Activated T-helper 17 cell treated with anti-CD3 and anti-CD28 coated beads, Interleukin-2, amount 50 U/mL, for 72 hours (primary cell): ENCODE measurements around the gene TMEM150A. TPM values are rescaled to one million over a fixed set of nuclear protein-coding genes. Genes with fewer than 3 reads are reported as not detected.
A peak's percentile ranks its signal among the peaks of the same experiment; 100 is the strongest.

Experiments
- ATAC-seq: fragments of 150-1000 bp; cut with Tn5 transposase; replicated peaks from 2 replicates; pipeline ENCODE4 v1.10.0; 2021; ENCODE audit warnings: mild to moderate bottlenecking, moderate library complexity
- H3K27ac Mint-ChIP-seq: one replicate; pipeline ENCODE4 v1.8.0; 2022; ENCODE audit warnings: mixed read lengths
- H3K27me3 Mint-ChIP-seq: one replicate; pipeline ENCODE4 v1.8.0; 2022; ENCODE audit warnings: mixed read lengths
- H3K36me3 Mint-ChIP-seq: one replicate; pipeline ENCODE4 v1.8.0; 2022; ENCODE audit warnings: low read depth, mild to moderate bottlenecking, mixed read lengths
- H3K4me1 Mint-ChIP-seq: one replicate; pipeline ENCODE4 v1.8.0; 2022; ENCODE audit warnings: mixed read lengths
- H3K4me3 Mint-ChIP-seq: one replicate; pipeline ENCODE4 v1.8.0; 2022; ENCODE audit warnings: mild to moderate bottlenecking, mixed read lengths
- H3K9me3 Mint-ChIP-seq: one replicate; pipeline ENCODE4 v1.8.0; 2022; ENCODE audit warnings: mixed read lengths
- total RNA-seq, 2 donors: library from RNA; stranded (reverse); gene quantifications; one replicate each; pipeline ENCODE4 v1.2.3, GENCODE V29; 2022

Gene TMEM150A
- total RNA-seq, 2 donors from 2014 or later, result 3.3 to 3.7 TPM

GRCh38 chr2:85551698-85552678, 50.5 kb downstream of the TMEM150A start:
- peak; percentile 86 for ATAC-seq
- peaks cover 89% of the 10 kb centered on the region for H3K36me3 Mint-ChIP-seq
- H3K27ac Mint-ChIP-seq, result no peak overlapping the region
- H3K27me3 Mint-ChIP-seq, result no peaks in the 10 kb centered on the region
- H3K4me3 Mint-ChIP-seq, result no peak overlapping the region
- no peaks in the 10 kb centered on the region for H3K9me3 Mint-ChIP-seq
- H3K4me1 Mint-ChIP-seq, result peaks cover 3% of the 10 kb centered on the region

- ATAC-seq, result no peak
- Mint-ChIP-seq H3K36me3 (peaks cover 89% of the 10 kb centered on the region), H3K4me1 (peaks cover 3% of the 10 kb centered on the region), H3K27ac (no peak overlapping the region), H3K27me3 (no peaks in the 10 kb centered on the region), H3K4me3 (no peak overlapping the region), H3K9me3 (no peaks in the 10 kb centered on the region)
Measured at GRCh38 chr2:85550486-85550885, 52.0 kb downstream of the TMEM150A start.

- H3K9me3 Mint-ChIP-seq, result no peaks in the 10 kb centered on the region
Measured at GRCh38 chr2:85549826-85550225, 52.7 kb downstream of the TMEM150A start.

GRCh38 chr2:85549095-85549494, 53.4 kb downstream of the TMEM150A start:
- no peak for ATAC-seq
- Mint-ChIP-seq H3K9me3 (no peaks in the 10 kb centered on the region), H3K27me3 (no peaks in the 10 kb centered on the region), H3K36me3 (peaks cover 89% of the 10 kb centered on the region), H3K4me3 (no peak overlapping the region), H3K27ac (no peak overlapping the region), H3K4me1 (peaks cover 7% of the 10 kb centered on the region)

More at GRCh38 chr2:85549826-85550225, 52.7 kb downstream of the TMEM150A start:
- ATAC-seq, result no peak
- Mint-ChIP-seq H3K27me3 (no peaks in the 10 kb centered on the region), H3K4me1 (peaks cover 3% of the 10 kb centered on the region), H3K36me3 (peaks cover 89% of the 10 kb centered on the region), H3K27ac (no peak overlapping the region), H3K4me3 (no peak overlapping the region)

- ATAC-seq, result no peak
- Mint-ChIP-seq H3K4me3 (no peak overlapping the region), H3K27ac (no peak overlapping the region), H3K9me3 (no peaks in the 10 kb centered on the region), H3K27me3 (no peaks in the 10 kb centered on the region), H3K4me1 (peaks cover 10% of the 10 kb centered on the region), H3K36me3 (peaks cover 89% of the 10 kb centered on the region)
Measured at GRCh38 chr2:85548608-85548900, 53.9 kb downstream of the TMEM150A start.

Other genes starting within 250 kb of the TMEM150A start
- 10 to 100 TPM; 28.4 to 34.5 TPM for gene RETSAT, start 248.2 kb downstream of the TMEM150A start, total RNA-seq
- gene ELMOD3, start 247.9 kb downstream of the TMEM150A start, total RNA-seq, result 10 to 100 TPM; 13.4 to 17.5 TPM
- 10 to 100 TPM; 27.8 to 46.2 TPM for gene CAPG, start 192.3 kb downstream of the TMEM150A start, total RNA-seq
- gene SH2D6, start 184.0 kb downstream of the TMEM150A start, total RNA-seq, result 1 to 10 TPM in 1 of 2 donors, under 1 TPM in 1; 0.66 to 1.3 TPM
- gene MAT2A, start 63.5 kb downstream of the TMEM150A start, total RNA-seq, result 100 to 1,000 TPM; 214 to 308 TPM
- gene GGCX, start 41.2 kb downstream of the TMEM150A start, total RNA-seq, result 10 to 100 TPM; 21.3 to 21.7 TPM
- 100 to 1,000 TPM; 103 to 124 TPM for gene VAMP8, start 25.1 kb downstream of the TMEM150A start, total RNA-seq
- gene VAMP5, start 18.3 kb downstream of the TMEM150A start, total RNA-seq, result 10 to 100 TPM; 36.8 to 51.2 TPM
- 100 to 1,000 TPM; 116 to 156 TPM for gene RNF181, start 7.0 kb downstream of the TMEM150A start, total RNA-seq
- gene C2orf68, start 9.4 kb upstream of the TMEM150A start, total RNA-seq, result 10 to 100 TPM; 21.6 to 32.5 TPM
- 10 to 100 TPM; 48.8 to 79.2 TPM for gene USP39, start 13.5 kb upstream of the TMEM150A start, total RNA-seq
- not detected for gene SFTPB, start 65.5 kb upstream of the TMEM150A start, total RNA-seq
- gene GNLY, start 91.7 kb upstream of the TMEM150A start, total RNA-seq, result 10 to 100 TPM; 10.6 to 32.4 TPM
- gene ATOH8, start 151.3 kb upstream of the TMEM150A start, total RNA-seq, result not detected